WTC11 (cell line): ENCODE results near the gene TSHZ3.

Experiments
- CREB1 ChIP-seq: sonication (generic); formaldehyde crosslinking; IDR thresholded peaks from 2 replicates; pipeline ENCODE4 v1.8.0; 2023; ENCODE audit warnings: mild to moderate bottlenecking, missing genetic modification reagents
- SMAD4 ChIP-seq: sonication (generic); formaldehyde crosslinking; IDR thresholded peaks from 2 replicates; pipeline ENCODE4 v1.8.0; 2022; ENCODE audit warnings: mild to moderate bottlenecking, missing genetic modification reagents
- TEAD4 ChIP-seq: sonication (generic); formaldehyde crosslinking; IDR thresholded peaks from 2 replicates; pipeline ENCODE4 v1.8.0; 2022; ENCODE audit warnings: mild to moderate bottlenecking, missing genetic modification reagents
- ZBTB21 ChIP-seq: sonication (generic); formaldehyde crosslinking; IDR thresholded peaks from 2 replicates; pipeline ENCODE4 v1.8.1; 2023; ENCODE audit warnings: mild to moderate bottlenecking, missing genetic modification reagents, borderline replicate concordance
- TF ChIP-seq, protein P1 (sequence below): sonication (generic); formaldehyde crosslinking; IDR thresholded peaks from 2 replicates; pipeline ENCODE4 v1.8.1; 2023; ENCODE audit warnings: mild to moderate bottlenecking, missing genetic modification reagents, borderline replicate concordance
- TF ChIP-seq, protein P2 (sequence below): sonication (generic); formaldehyde crosslinking; IDR thresholded peaks from 2 replicates; pipeline ENCODE4 v1.8.0; 2022; ENCODE audit warnings: mild to moderate bottlenecking, missing genetic modification reagents
- TF ChIP-seq, protein P3 (sequence below): sonication (generic); formaldehyde crosslinking; conservative IDR thresholded peaks from 2 replicates; pipeline ENCODE4 v1.8.1; 2022; ENCODE audit warnings: mild to moderate bottlenecking, missing genetic modification reagents

DNA sequence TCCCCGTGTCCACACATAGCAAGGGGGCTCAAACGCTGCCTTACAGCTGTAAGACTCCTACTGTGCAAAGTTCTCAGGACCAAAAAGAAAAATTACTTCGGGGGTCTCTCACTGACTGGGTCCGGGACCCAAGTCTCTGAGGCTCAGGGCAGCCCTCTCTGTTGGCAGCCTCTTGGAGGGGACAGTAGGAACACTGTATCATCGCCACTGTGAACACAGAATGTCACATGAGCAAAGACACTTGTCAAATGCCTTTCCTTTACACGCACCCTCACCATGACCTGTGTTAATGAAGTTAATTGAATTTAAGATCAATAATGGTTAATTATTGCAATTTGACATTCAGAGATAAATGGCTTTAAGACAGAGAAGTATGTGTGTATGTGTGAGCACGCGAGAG lies 49.6 kb downstream of the TSHZ3 start:
- TF ChIP-seq, protein P1, sequence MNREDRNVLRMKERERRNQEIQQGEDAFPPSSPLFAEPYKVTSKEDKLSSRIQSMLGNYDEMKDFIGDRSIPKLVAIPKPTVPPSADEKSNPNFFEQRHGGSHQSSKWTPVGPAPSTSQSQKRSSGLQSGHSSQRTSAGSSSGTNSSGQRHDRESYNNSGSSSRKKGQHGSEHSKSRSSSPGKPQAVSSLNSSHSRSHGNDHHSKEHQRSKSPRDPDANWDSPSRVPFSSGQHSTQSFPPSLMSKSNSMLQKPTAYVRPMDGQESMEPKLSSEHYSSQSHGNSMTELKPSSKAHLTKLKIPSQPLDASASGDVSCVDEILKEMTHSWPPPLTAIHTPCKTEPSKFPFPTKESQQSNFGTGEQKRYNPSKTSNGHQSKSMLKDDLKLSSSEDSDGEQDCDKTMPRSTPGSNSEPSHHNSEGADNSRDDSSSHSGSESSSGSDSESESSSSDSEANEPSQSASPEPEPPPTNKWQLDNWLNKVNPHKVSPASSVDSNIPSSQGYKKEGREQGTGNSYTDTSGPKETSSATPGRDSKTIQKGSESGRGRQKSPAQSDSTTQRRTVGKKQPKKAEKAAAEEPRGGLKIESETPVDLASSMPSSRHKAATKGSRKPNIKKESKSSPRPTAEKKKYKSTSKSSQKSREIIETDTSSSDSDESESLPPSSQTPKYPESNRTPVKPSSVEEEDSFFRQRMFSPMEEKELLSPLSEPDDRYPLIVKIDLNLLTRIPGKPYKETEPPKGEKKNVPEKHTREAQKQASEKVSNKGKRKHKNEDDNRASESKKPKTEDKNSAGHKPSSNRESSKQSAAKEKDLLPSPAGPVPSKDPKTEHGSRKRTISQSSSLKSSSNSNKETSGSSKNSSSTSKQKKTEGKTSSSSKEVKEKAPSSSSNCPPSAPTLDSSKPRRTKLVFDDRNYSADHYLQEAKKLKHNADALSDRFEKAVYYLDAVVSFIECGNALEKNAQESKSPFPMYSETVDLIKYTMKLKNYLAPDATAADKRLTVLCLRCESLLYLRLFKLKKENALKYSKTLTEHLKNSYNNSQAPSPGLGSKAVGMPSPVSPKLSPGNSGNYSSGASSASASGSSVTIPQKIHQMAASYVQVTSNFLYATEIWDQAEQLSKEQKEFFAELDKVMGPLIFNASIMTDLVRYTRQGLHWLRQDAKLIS (CRISPR knock-in tag): no peak
- TF ChIP-seq, protein P2, sequence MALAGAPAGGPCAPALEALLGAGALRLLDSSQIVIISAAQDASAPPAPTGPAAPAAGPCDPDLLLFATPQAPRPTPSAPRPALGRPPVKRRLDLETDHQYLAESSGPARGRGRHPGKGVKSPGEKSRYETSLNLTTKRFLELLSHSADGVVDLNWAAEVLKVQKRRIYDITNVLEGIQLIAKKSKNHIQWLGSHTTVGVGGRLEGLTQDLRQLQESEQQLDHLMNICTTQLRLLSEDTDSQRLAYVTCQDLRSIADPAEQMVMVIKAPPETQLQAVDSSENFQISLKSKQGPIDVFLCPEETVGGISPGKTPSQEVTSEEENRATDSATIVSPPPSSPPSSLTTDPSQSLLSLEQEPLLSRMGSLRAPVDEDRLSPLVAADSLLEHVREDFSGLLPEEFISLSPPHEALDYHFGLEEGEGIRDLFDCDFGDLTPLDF: no peak
- no peak for TF ChIP-seq CREB1 (CRISPR knock-in tag)
- TF ChIP-seq SMAD4 (CRISPR knock-in tag): no peak
- TF ChIP-seq, protein P3, sequence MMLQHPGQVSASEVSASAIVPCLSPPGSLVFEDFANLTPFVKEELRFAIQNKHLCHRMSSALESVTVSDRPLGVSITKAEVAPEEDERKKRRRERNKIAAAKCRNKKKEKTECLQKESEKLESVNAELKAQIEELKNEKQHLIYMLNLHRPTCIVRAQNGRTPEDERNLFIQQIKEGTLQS: no peak
- no peak for TF ChIP-seq ZBTB21 (CRISPR knock-in tag)
- no peak for TF ChIP-seq TEAD4 (CRISPR knock-in tag)
